Transverse colon (tissue), 4 donors: ENCODE measurements around the gene OR51A4. TPM values are rescaled to one million over a fixed set of nuclear protein-coding genes. Genes with fewer than 3 reads are reported as not detected.

Source experiments
- DNase-seq: peaks from one replicate; pipeline ENCODE4 v3.0.0-alpha.2; 2019
- H3K27ac ChIP-seq, 4 donors: fragments of 200-600 bp; sonication (generic); 2 replicates each; pipeline ENCODE4 v1.5.1; 2016 to 2018; ENCODE audit warnings: inconsistent platforms in 4 of 4
- H3K27me3 ChIP-seq: fragments of 200-600 bp; sonication (generic); 2 replicates; pipeline ENCODE4 v1.5.1; 2017; ENCODE audit warnings: inconsistent platforms
- H3K36me3 ChIP-seq, 4 donors: fragments of 200-600 bp; sonication (generic); 2 replicates each; pipeline ENCODE4 v1.5.1; 2017 to 2019; ENCODE audit warnings: inconsistent platforms in 4 of 4
- H3K4me1 ChIP-seq, 4 donors: fragments of 200-600 bp; sonication (generic); 2 replicates each; pipeline ENCODE4 v1.5.1; 2017 to 2020; ENCODE audit warnings: inconsistent platforms in 4 of 4
- H3K4me3 ChIP-seq, 4 donors: fragments of 200-600 bp; sonication (generic); 1 replicate in 1 of 4; 2 replicates in 3 of 4; pipeline versions ENCODE4 v1.5.1 to v1.6.1; 2017 to 2019; ENCODE audit warnings: inconsistent platforms in 4 of 4
- H3K9me3 ChIP-seq, 2 donors: fragments of 200-600 bp; sonication (generic); 2 replicates each; pipeline ENCODE4 v1.5.1; 2017 to 2019; ENCODE audit warnings: inconsistent platforms in 2 of 2
- CTCF ChIP-seq, 5 experiments: fragments of 200-600 bp in 3 of 5; fragments of 450-650 bp in 2 of 5; sonication (generic) in 3 of 5; IDR thresholded peaks; 1 replicate in 2 of 5; 2 replicates in 3 of 5; pipeline ENCODE4 v1.5.1; 2016 to 2017; ENCODE audit warnings: antibody characterized with exemption in 5 of 5, inconsistent platforms in 3 of 5, mild to moderate bottlenecking in 2 of 5, moderate library complexity in 1 of 5
- EP300 ChIP-seq: sonication (generic); formaldehyde crosslinking; IDR thresholded peaks from one replicate; pipeline ENCODE4 v1.6.1; 2017; ENCODE audit warnings: antibody characterized with exemption, low read depth
- POLR2A ChIP-seq: fragments of 450-650 bp; IDR thresholded peaks from one replicate; pipeline ENCODE4 v1.6.1; 2016; ENCODE audit warnings: antibody characterized with exemption, mild to moderate bottlenecking, moderate library complexity
- POLR2AphosphoS5 ChIP-seq, 3 donors: sonication (generic); formaldehyde crosslinking; IDR thresholded peaks; one replicate each; pipeline ENCODE4 v1.6.1; 2016; ENCODE audit warnings: antibody characterized with exemption in 3 of 3
- WGBS, 2 donors: methylation state at CpG; one replicate each; pipeline ENCODE4 v1.1.5; 2018; ENCODE audit warnings: low coverage in 1 of 2; 5-methylcytosine and 5-hydroxymethylcytosine counted together
- in situ Hi-C, 4 donors: fragments of 200-750 bp; cut with MboI; loops; one replicate each; pipeline versions ENCODE4 v1.15.0 to v1.15.1; 2017; ENCODE audit warnings: low sequenced_read_pairs in 3 of 4, low pct_ligation_motif_present in 1 of 4, low pct_unique_long_range_greater_than_20kb in 1 of 4
- intact Hi-C: fragments of 100-400 bp; cut with DNase I; formaldehyde crosslinking; loops from one replicate; pipeline ENCODE4 v1.15.1; 2023; ENCODE audit warnings: low total_unique reads
- total RNA-seq, 4 donors: library from RNA; depleted of rRNA; stranded (reverse); fragments of >200 nt; gene quantifications; one replicate each; pipeline ENCODE4 v1.1.0, GENCODE V29; 2016

The OR51A4 gene
- total RNA-seq, 4 donors from 2014 or later, result not detected

DNA sequence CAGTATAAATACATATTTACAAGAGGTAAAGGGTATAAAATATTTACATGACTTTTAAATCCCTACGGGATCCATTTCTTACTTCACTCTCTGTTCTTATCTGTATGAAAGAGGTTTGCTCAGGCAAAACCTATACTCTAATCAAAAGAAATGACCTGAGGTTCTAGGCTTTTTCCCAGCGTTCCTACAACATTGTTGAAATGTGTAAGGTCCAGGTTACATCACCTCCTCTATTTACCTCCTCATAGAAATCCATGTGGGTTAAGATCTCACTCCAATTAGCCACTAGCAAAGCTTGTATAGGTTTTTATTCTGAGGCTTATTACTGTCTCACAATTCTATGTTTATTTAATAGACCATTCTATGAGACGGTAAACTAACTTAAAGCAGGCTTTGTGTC lies 35.3 kb upstream of the OR51A4 start:
- DNase-seq, result no peak
- no peak overlapping the region for H3K4me3 ChIP-seq
- no peaks in the 10 kb centered on the region for H3K9me3 ChIP-seq
- intact Hi-C loops (no loop called here), in situ Hi-C loops (no loop called here)
- H3K4me1 ChIP-seq, result no peaks in the 10 kb centered on the region
- H3K27ac ChIP-seq, result no peak overlapping the region
- no peaks in the 10 kb centered on the region for H3K36me3 ChIP-seq
- 82 to 86% methylated on average over 3 of the region's 3 CpGs for WGBS, 2 donors
- no peak for TF ChIP-seq EP300
- TF ChIP-seq POLR2AphosphoS5 (IDR thresholded peaks at IDR 0.05), result no peak
- TF ChIP-seq CTCF (IDR thresholded peaks at IDR 0.05), result no peak
- no peaks in the 10 kb centered on the region for H3K27me3 ChIP-seq

GRCh38 chr11:4979036-4979435 lies 31.6 kb upstream of the OR51A4 start:
- no peak overlapping the region for H3K27ac ChIP-seq
- H3K4me3 ChIP-seq, result no peak overlapping the region
- intact Hi-C loops, result no loop called here
- no peaks in the 10 kb centered on the region for H3K36me3 ChIP-seq
- whole genome bisulfite sequencing, 2 donors, result 51 to 56% methylated on average over 2 to 3 of the region's 3 CpGs
- no peaks in the 10 kb centered on the region for H3K9me3 ChIP-seq
- H3K27me3 ChIP-seq, result no peaks in the 10 kb centered on the region
- in situ Hi-C loops, result no loop called here
- TF ChIP-seq POLR2A (no peak), POLR2AphosphoS5 (IDR thresholded peaks at IDR 0.05) (no peak), EP300 (no peak), CTCF (IDR thresholded peaks at IDR 0.05) (no peak)
- H3K4me1 ChIP-seq, result no peaks in the 10 kb centered on the region
- no peak for DNase-seq

DNA sequence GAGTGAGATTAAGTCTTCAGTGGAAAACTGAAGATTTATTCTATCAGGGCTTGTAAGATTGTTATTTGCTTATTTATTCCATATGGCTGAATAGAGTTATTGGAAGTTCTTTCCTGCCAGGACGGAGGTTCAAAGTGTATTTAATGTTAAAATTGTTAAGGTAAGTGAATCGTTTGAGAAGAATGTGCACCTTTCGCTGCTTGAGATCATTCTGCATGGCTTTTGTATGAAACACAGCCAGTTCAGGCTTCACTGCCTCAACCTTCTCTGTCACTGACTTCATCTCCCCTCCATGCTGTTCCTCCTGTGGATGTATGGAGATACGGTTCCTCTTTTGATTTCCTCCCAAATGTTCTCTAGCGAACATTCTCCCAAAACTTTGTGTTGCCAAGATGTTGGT lies 28.0 kb upstream of the OR51A4 start:
- WGBS, 2 donors, result 77 to 82% methylated on average over 5 of the region's 5 CpGs
- in situ Hi-C loops, result no loop called here
- no peak overlapping the region for H3K27ac ChIP-seq
- intact Hi-C loops, result no loop called here
- TF ChIP-seq CTCF (IDR thresholded peaks at IDR 0.05), result no peak
- TF ChIP-seq POLR2A, result no peak
- no peak for TF ChIP-seq POLR2AphosphoS5 (IDR thresholded peaks at IDR 0.05)
- TF ChIP-seq EP300, result no peak
- no peaks in the 10 kb centered on the region for H3K27me3 ChIP-seq
- no peaks in the 10 kb centered on the region for H3K36me3 ChIP-seq
- H3K4me3 ChIP-seq, result no peak overlapping the region
- no peaks in the 10 kb centered on the region for H3K9me3 ChIP-seq
- no peak for DNase-seq
- H3K4me1 ChIP-seq, result no peaks in the 10 kb centered on the region

DNA sequence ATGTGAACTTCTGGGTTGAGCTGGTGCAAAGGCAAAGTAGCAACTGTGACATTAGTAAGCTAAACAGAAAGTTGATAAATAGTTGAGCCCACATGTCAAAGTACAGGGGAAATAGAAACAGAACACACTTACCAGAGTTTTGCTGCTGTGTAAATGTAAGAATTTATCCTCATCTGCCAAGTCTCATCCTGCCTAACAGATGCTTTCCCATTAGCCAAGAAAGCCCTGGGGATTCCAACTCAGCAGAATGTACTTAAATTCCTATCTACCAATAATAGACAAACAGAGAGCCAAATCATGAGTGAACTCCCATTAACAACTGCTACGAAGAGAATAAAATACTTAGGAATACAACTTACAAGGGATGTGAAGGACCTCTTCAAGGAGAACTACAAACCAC lies 15.4 kb upstream of the OR51A4 start:
- no peak for TF ChIP-seq POLR2AphosphoS5 (IDR thresholded peaks at IDR 0.05)
- TF ChIP-seq CTCF (IDR thresholded peaks at IDR 0.05), result no peak
- no peak for TF ChIP-seq EP300
- no peak for TF ChIP-seq POLR2A
- no peaks in the 10 kb centered on the region for H3K27me3 ChIP-seq
- intact Hi-C loops, result no loop called here
- WGBS, 2 donors, result 73% methylated on average over 1 of the region's 1 CpG; no CpG with 5 or more reads in 1 of the 2 donors
- no peak overlapping the region for H3K4me3 ChIP-seq
- in situ Hi-C loops, result no loop called here
- no peak overlapping the region for H3K27ac ChIP-seq
- H3K36me3 ChIP-seq, result no peaks in the 10 kb centered on the region
- no peaks in the 10 kb centered on the region for H3K4me1 ChIP-seq
- no peaks in the 10 kb centered on the region for H3K9me3 ChIP-seq
- DNase-seq, result no peak
